GM19467 (cell line): ENCODE data around the gene CACNA2D2.

Source experiments
- ATAC-seq: cut with Tn5 transposase; IDR thresholded peaks from one replicate; pipeline ENCODE4 v1.9.1; 2021; ENCODE audit warnings: mild to moderate bottlenecking, moderate library complexity; ENCODE audit not compliant: unreplicated experiment

CACNA2D2 gene

DNA sequence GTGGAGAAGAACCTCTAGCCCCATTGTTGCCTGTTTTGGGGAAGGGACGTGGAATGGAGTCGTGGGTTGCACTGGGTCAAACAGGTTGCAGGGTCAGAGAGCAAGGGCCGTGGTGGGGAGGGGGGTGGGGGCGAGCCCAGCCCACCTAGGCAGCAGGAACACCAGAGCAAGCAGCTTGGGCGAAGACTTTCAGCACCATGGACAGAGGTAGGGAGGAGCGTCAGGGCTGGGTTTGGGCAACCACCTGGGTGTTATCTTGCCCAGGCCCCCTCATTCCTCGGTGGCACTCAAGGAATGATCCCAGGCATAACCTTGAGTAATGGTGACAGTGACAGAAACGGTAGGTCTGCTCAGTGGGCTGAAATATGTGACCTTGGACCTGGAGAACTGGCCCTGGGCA, 98.2 kb downstream of the CACNA2D2 start:
- ATAC-seq, result no peak

DNA sequence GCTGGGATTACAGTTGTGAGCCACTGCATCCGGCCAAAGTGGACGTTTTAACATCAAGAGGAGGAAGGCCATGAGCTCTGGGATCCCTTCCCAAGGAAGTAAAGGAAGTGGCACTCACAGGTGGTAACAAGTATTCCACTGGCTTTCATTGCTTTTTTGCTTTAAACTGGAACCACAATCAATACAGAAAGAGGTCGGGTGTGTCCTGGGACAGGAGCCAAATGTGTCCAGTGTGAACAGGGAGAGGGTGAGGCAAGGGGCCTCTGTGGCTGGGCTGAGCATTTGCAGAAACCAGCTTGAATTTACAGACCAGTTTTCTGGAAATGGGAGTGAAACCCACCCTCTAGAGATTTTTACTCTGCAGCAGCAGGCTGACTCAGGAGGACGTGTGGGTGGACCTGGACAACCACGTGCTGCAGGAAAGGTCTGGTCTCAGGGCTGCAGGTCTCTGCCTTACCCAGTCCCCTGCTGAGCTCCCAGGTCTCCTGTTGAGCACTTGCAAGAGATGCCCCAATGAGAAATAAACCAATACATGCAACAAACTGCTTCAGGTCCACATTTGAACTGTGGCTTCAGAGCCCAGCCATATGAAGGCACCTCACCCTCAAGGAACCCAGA, 101.3 kb downstream of the CACNA2D2 start:
- no peak for ATAC-seq

DNA sequence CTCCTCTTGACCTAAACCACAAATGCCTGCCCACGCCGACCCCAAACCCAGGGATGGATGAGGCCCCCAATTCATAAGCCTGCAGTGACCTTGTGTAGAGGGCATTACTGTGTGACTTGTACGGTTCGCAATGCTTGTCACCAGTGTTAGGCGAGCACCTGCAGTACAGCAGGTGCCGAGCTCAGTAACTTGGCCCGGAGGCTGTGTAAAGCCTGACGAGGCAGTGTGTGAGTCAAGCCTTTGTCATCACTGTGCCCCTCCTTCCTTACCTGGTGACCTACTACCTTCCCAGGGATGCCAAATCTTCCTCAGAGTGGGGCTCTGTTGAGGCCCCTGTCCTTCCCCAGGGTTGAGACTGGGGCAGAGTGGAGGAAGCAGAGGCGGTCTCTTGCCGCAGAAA, 106.9 kb downstream of the CACNA2D2 start:
- no peak for ATAC-seq

DNA sequence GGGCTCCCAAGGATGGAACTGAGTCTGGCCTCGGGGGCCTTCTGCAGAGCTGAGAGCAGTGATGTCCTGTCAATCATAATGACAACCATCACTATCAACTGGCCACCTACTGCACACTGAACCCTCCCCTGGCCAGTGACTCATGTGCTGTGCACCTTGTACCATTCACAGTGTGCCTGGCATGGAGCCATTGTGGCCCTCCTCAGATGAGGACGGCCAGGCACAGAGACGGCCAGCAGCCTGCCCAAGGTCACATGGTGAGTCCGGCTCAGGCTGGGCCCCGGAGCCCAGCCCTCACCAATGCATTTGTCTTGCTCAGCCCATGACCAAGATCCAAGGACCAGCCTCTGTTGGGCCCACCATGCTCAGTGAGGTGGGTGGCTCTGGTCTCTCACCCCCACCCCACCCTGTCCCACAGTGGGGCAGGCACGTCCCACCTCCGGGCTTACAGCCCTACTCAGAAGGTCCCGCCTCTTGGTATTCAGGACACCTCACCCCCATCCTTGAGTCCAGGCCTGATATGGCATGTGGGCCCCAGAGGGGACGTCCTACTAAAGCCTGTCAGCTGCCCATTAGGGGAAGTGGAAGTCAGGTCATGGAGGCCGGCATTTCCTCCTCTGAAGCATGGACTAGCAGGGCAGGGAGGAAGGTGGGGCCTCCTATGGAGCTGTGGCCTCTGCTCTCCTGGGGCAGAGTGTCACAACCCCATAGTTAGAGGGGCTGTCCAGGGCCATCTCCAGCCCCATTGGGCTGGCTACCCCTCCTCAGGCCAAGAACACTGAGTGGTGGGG, 108.2 kb downstream of the CACNA2D2 start:
- ATAC-seq, result no peak

DNA sequence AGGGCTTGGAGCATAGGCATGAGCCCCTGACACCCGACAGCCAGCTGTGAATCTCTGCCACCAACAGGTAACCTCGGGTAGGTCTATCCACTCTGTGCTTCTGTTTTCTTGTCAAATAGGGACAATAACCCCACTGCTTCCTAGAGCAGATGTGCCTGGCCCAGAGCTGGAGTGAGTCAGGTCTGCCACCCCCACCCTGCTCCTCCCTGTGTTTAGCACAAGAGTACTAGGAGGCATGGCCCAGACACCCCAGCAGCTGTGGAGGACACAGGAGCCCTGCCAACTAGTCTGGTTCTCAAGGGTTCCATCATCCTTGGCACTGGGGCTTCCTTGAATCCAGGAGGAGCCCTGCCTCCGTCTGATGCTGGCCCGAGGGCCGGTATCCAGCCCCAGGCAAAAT, 110.4 kb downstream of the CACNA2D2 start:
- no peak for ATAC-seq

DNA sequence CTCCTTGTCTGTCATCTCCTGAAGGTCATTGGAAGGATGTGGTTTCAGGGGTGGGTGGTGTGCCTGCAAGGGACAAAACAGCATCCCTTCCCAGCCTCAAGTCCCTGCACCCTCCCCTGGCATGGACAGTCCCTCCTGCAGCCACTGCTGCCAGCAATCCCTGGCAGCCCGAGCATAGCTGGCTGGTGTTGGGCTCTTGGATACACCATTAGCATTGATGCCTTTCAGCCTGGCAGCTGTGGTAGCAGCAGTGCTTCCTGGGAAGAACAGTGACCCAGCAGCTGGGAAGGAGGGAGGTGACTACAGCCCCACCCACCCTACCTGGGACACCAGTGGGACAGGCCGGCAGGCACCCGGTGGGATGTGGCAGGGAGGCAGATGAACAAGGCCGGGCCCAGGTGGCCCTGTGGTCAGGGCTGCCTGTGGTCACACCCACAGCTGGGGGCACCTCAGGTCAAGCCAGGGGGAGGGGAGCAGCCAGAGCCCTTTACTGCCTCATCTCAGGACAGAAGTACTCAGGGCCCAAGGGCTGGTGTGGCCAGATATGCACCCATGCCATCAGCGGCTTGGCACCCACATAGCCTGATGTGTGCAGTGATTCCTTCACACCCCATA, 111.2 kb downstream of the CACNA2D2 start:
- ATAC-seq, result no peak

DNA sequence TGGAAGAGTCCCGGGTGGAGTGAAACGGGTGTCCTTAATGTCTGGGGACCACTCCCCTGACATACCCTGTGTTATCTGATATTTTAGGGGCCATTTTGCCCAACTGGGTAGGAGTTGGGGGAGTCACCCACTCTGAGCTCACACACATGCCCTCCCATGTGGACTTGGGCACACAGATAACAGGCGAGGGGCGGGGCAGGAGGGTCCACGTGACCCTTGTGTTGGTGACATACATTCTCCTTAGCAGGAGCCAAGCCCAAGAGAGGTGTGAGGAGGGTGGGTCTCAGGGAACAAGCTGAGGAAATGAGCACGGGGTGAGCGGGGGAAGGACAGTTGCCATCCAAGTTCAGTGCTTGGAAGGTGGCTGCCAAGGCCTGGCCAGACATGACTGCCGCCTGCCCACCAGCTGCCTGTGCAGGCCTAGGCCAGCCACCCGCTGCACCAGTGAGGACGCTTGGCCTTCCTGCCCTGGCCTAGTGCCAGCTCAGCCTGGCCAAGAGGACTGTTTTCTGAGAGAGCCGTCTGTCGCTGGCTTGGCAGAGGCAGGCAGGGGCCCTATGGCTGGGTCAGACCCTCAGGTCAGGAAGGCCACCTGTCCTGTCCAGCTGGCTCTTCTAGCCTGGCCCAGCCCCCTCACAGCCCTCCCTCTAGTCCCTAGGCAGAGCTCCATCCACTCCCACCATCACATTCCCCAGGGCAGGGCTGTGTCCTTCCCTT, 112.8 kb downstream of the CACNA2D2 start:
- no peak for ATAC-seq

DNA sequence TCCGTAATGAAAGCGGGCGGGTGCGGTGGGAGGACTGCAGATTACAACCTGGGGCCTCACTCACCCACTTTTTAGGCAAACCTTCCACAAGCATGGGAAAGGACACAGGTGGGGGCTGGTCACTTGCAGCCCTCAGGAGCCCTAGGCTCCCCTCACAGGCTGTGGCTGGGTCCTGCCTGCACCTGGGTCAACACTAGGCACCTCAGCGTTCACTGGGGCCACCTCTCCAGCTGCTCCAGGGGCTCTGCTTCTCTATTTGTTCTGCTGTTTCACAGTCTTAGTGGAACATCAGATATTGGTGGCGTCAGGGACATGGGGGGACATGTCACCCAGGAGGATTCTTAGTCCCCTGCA, 114.0 kb downstream of the CACNA2D2 start:
- ATAC-seq, result no peak

DNA sequence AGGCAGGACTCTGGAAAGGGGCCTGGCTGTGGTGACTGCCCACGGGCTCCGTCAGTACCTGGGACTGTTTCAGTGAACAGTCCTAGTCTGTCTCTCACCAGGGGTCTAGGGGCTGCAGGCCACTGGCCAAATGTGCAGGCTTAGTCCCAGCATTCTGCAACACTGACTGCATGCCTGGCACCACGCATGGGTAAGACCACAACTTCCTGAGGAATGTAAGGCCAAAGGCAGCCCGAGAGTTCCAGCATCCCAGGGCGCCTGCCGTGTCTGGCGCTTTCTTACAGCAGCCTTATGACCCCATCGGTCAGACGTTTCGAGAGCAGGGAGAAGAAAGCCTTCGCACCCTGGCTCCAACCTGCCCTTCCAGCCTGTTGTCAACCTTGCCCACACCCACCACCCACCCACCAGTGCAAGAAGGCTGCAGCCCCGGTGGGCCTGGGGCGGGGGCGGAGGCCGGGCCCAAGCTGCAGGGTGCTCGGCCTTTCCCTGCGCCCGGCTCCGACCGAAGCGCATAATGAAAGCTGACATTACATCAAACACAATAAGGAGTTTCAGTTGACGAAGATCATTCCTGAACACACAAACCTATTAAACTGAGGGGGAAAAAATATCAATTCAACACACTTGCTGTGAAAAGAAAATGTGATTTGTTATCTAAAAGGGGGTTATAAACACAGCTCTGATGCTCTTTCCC, 114.6 kb downstream of the CACNA2D2 start:
- no peak for ATAC-seq

DNA sequence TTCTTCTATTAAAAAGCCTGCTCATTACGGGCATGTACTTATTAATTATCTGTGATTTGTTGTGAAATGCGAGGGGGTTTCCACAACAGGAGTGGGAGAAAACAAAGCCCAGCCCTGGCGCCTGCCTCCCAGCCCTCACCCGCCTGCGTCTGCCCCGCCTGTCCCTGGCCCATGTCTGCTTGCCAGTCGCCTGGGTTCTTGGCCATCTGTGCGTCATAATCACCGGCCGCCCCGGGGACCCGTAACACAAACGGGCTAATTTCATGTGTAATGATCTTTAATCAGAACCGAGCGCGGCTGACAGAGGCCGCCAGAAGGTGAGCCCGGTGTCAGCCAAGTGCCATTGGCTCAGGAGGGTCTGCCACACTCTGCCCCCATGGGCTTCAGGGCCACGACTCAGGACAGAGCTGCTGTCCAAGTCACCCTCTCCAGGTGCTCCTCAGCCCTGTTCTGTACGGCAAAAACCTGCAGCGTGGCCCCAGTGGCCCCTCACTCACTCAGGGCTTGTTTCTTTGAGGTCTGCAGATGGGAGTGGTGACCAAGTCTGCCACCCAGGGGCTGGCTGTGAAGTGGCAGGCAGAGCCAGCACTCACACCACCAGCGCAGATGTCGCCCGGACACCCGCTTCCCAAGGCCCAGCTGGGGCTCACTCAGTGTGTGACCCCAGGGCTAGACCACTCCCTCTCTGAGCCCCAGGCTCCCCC, 115.3 kb downstream of the CACNA2D2 start:
- no peak for ATAC-seq

DNA sequence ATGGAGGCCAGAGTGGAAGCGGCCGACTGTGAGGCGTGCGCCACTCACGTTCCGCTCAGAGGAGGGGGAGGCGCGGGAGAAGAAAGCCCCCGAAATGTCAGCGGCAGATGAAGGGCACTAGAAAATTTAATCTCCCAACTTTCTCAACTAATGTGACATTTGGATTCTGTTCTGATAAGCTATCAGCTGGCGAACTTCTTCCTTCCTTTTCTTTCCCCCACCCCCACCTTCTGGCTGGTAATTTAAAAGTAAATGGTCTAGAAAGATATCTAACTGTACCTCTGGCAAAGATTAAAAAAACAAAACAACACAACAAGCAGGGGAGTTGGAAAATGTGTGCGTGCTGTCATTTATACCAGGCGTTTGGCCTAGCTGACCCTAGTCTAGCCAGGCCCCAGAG, 117.7 kb downstream of the CACNA2D2 start:
- no peak for ATAC-seq

DNA sequence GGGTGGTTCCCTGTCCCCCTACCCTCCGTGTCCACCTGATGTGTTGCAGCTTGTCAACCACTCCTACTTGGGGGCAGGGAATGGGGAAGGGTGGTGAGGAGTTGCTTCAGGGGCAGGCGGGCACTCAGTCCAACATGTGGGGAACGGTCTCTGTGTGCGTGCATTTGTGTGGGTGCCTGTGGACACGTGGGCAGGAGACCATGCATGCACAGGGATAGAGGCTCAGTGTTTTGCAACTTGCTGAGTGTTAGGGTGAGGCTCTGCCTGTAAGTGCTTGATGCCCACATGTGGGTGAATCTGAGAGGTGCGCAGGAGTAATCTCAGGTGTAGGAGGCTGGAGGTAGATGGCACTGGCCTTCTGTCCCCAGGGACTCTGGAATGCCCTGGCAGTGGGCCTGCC, 119.7 kb downstream of the CACNA2D2 start:
- ATAC-seq, result no peak

DNA sequence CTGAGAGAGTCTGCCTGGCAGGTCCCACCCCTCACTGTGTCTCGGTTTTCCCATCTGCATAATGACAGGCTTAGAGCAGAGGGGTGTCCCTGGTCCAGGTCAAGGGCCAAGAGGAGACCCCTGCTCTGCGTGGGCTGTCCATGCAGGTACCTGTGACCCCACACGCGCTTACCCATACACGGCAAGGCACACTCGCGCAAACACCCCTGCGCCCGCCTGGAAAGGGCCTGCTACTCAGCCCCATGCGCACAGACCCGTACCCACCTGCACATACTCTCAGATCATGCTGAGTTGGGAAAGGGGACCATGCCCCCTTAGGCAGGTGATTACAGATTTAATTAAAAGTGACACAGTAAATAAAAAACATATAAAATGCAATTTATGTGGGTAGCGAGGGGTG, 120.7 kb downstream of the CACNA2D2 start:
- no peak for ATAC-seq

DNA sequence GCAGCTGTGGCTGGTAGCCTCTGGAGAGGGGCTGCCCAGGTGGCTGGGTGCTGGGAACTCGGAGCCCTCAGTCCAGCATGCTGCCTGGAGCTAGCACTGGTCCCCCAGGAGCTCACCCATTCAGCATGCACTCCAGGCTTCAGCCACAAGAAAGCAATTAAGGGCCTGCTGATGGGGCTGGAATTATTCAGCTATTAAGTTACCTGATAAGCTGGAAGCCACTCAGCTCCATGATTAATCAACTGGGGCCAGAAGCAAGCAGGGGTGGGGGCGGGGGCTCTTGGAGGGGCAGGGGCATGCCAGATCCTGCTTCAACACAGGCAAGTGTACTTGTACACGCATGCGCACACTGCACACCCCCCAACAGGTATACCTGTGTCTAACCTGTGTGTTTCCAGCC, 122.1 kb downstream of the CACNA2D2 start:
- ATAC-seq, result no peak

DNA sequence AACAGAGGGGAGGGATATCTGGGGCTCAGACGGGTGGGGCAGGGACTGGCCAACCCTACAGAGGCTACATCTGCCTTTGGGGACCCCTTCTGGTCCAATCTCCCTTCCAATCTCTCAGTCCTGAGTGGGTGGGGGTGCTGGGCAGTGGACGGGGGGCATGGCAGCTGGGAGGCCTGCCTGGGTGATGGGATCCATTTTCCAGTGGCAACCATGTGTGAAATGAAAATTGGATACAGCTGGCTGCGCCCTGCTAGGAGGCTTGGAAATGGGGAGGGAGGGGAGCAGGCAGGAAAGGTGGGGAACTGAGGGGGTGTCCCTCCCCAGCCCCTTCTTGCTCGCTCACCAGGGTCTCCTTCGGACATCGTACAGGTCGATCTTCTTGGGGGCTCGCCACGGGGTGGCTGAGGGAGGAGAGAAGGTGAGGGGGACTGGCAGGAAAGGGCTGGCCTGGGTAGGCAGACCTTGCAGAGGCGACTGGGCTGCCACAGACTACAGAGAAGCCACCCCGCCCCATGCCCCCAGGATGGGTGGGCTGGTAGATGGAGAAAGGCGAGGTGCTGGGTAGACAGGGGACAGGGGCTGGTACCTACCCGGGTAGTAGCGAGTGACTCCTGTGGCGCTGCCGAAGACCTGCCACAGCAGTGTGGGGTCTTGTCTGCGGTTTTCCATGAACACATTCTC, 122.9 kb downstream of the CACNA2D2 start:
- ATAC-seq, result no peak

DNA sequence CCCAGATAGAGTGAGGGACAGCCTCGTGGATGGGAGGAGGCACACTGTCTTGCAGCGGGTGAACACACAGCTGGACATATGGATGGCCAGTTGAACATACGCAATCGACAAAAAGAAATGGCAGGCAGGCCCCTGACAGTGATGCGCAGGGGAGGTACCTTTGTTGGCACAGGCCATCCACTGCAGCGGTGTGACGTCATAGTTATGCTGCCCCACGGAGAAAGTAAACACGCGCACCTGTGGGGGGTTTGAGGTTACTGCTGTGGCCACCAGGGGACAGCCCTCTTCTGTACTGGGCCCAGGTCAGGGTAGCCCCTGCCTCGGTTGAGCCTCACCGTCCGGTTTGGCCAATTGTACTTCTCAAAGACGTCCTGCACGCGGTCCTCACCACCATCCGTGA, 124.7 kb downstream of the CACNA2D2 start:
- ATAC-seq, result no peak

DNA sequence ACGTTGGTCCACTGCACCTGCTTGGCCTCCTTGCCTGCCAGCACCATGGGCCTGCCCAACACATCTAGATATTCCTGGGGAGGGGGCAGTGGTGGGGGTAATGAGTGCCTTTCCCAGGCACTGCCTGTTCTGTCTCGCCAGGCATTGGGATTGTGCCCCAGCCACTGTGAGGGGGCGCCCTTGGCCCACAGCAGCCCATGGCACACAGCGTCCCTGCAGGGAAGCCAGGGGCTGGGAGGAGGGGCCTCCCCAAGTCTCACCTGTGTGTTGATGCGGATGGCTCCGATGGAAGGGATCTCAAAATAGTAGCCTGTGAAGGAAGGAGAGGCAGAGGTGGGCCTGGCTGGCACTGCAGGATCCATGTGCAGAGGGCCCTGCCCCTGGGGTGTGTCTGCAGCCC, 125.4 kb downstream of the CACNA2D2 start:
- ATAC-seq, result no peak

DNA sequence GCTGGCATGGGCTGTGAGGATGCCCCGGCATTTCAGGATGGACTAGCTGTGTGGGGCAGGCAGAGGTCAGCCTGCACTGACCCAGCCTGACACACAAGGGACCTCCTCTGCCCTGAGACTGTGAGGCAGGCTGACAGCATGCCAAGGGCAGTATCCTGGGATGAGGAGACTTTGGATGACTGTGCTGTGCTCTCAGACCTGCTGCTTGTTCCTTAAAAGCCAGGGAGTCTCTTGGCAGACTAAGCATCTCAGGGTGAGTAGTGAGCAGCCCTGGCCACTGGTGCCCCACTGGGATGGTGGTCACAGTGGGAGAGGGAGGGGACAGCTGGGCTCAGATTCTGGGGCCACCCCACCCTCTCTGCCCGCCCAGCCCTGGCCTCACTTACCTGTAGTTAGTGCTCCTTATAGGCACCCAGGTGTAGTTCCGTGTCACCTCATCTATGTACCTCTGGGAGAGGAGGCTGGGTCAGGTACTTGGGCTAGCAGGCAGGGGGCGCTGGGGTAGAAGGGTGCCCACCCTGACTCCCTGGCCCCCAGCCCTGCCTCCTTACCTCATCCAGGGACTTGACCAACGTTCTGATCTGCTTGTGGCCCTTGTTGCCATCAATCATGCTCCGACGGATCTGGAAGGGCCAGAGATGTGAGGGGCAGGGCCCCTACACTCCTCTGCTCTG, 128.0 kb downstream of the CACNA2D2 start:
- ATAC-seq, result no peak
